OCI-LY3 (cell line): ENCODE measurements around the gene USHBP1.

Experiments used
- CTCF ChIP-seq: fragments of 200-600, 300-600 bp; sonication (generic); IDR thresholded peaks from 2 replicates; pipeline ENCODE4 v1.5.1; 2014; ENCODE audit warnings: antibody characterized with exemption, low read length, low read depth
- EZH2phosphoT487 ChIP-seq: fragments of 200-600 bp; shearing (Covaris generic); IDR thresholded peaks from 2 replicates; pipeline ENCODE4 v1.6.1; 2018; ENCODE audit warnings: antibody characterized with exemption, mixed run types, low read depth

- TF ChIP-seq CTCF, result no peak
- no peak for TF ChIP-seq EZH2phosphoT487
Measured at GRCh38 chr19:17304386-17305215, 40.1 kb upstream of the USHBP1 start.
